SJSA1 (cell line): ENCODE data around the gene SNRPA1. TPM values are rescaled to one million over a fixed set of nuclear protein-coding genes. Genes with fewer than 3 reads are reported as not detected.
A peak's percentile ranks its signal among the peaks of the same experiment; 100 is the strongest.
"Not testable (repeated sequence)": the region's sequence is repeated elsewhere in the genome, so short reads cannot be mapped to it uniquely, and the experiment has no call there.

ENCODE experiments used
- DNase-seq, 2 experiments: peaks; one replicate each; pipeline ENCODE4 v3.0.0-alpha.2; 2015 to 2020; ENCODE audit warnings: low spot score in 2 of 2, low read depth in 1 of 2
- H3K27ac ChIP-seq: fragments of 250-450 bp; sonication (Bioruptor Pico); 2 replicates; pipeline ENCODE4 v1.5.1; 2020; ENCODE audit warnings: mild to moderate bottlenecking, moderate library complexity
- H3K27me3 ChIP-seq: fragments of 250-450 bp; sonication (Bioruptor Pico); replicated peaks from 2 replicates; pipeline ENCODE4 v1.5.1; 2020; ENCODE audit warnings: mild to moderate bottlenecking, moderate library complexity
- H3K36me3 ChIP-seq: fragments of 250-450 bp; sonication (Bioruptor Pico); 2 replicates; pipeline ENCODE4 v1.5.1; 2020; ENCODE audit warnings: mild to moderate bottlenecking
- H3K4me1 ChIP-seq: fragments of 250-450 bp; sonication (Bioruptor Pico); replicated peaks from 2 replicates; pipeline ENCODE4 v1.6.1; 2021; ENCODE audit warnings: mild to moderate bottlenecking
- H3K4me3 ChIP-seq: fragments of 250-450 bp; sonication (Bioruptor Pico); 2 replicates; pipeline ENCODE4 v1.5.1; 2020; ENCODE audit warnings: mild to moderate bottlenecking
- H3K9me3 ChIP-seq: fragments of 250-450 bp; sonication (Bioruptor Pico); replicated peaks from 2 replicates; pipeline ENCODE4 v1.5.1; 2020; ENCODE audit warnings: mild to moderate bottlenecking
- total RNA-seq: library from RNA; depleted of rRNA; stranded (reverse); fragments of >200 nt; shearing (Covaris generic); gene quantifications from 2 replicates; pipeline ENCODE4 v1.2.3, GENCODE V29; 2014; rRNA removed

The SNRPA1 gene
- total RNA-seq, result 37.9 and 76.3 TPM in 2 replicates

GRCh38 chr15:101294731-101295606 lies at the start of gene SNRPA1:
SNRPA1 (minus strand) TSS chr15:101295248; CDS start chr15:101295178, 70 bp downstream.
- peak within 1 kb of the TSS; percentile 69 for H3K27ac ChIP-seq
- no peaks in the 10 kb centered on the region for H3K27me3 ChIP-seq
- H3K9me3 ChIP-seq, result no peaks in the 10 kb centered on the region
- H3K36me3 ChIP-seq, result peaks cover 32% of the 10 kb centered on the region
- H3K4me1 ChIP-seq, result peaks cover 6% of the 10 kb centered on the region; the same call in 1 of the 2 replicates
- H3K4me3 ChIP-seq, result peak within 1 kb of the TSS; percentile 88
- DNase-seq, result peak; percentile 92 to 97

DNA sequence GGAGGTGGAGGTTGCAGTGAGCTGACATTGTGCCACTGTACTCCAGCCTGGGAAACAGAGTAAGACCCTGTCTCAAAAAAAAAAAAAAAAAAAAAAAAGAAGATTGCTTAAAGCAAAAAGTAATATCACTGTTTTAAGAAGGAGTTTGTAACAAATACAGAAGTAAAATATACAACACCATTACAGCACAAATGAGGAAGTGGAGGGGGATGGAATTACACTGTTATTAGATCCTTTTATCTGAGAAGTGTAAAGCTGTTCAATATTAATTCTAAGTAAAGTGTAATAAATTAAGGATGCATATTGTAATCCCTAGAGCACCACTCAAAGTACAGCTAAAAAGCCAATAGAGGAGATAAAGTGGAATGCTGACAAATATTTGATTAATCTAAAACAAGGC lies 47.0 kb upstream of the SNRPA1 start:
- no peak overlapping the region for H3K27ac ChIP-seq
- no peaks in the 10 kb centered on the region for H3K4me1 ChIP-seq
- no peak overlapping the region for H3K4me3 ChIP-seq
- H3K36me3 ChIP-seq, result no peaks in the 10 kb centered on the region
- H3K27me3 ChIP-seq, result peaks cover 8% of the 10 kb centered on the region
- DNase-seq, result no peak
- no peaks in the 10 kb centered on the region for H3K9me3 ChIP-seq

GRCh38 chr15:101338502-101339057 lies 43.5 kb upstream of the SNRPA1 start:
- H3K27me3 ChIP-seq, result peaks cover 3% of the 10 kb centered on the region; the same call in 1 of the 2 replicates
- DNase-seq, result no peak
- H3K4me3 ChIP-seq, result no peak overlapping the region
- H3K27ac ChIP-seq, result no peak overlapping the region
- no peaks in the 10 kb centered on the region for H3K36me3 ChIP-seq
- no peaks in the 10 kb centered on the region for H3K4me1 ChIP-seq
- no peaks in the 10 kb centered on the region for H3K9me3 ChIP-seq

DNA sequence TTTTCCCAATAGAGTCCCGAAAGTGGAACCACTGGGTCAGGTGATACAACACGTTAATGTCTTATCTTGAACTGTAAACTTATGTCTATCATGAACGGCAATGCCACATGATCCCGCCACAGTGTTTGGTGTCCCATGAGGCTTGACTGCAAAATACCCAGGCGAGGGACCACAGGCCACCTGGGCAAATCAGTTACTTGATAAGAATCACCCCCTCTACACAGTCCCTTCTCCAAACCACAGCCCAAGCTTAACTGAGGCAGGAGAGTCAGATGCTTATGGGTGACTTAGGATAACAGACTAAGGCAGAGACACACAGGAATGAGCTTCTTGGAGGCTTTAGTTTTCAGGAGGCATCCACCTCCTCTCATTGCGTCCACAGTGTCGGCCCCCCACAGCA lies 42.9 kb upstream of the SNRPA1 start:
- Histone ChIP-seq H3K27ac (no peak overlapping the region), H3K4me1 (no peaks in the 10 kb centered on the region), H3K9me3 (no peaks in the 10 kb centered on the region), H3K36me3 (no peaks in the 10 kb centered on the region), H3K4me3 (no peak overlapping the region), H3K27me3 (peaks cover 3% of the 10 kb centered on the region; the same call in 1 of the 2 replicates)
- DNase-seq, result no peak

GRCh38 chr15:101333907-101334789 lies 39.1 kb upstream of the SNRPA1 start:
- H3K27ac ChIP-seq, H3K4me3 ChIP-seq, H3K4me1 ChIP-seq, H3K36me3 ChIP-seq, H3K27me3 ChIP-seq, H3K9me3 ChIP-seq: not testable (repeated sequence)
- peak in 1 of 2 experiments; percentile 17 for DNase-seq

GRCh38 chr15:101332061-101332467 lies 37.0 kb upstream of the SNRPA1 start:
- no peaks in the 10 kb centered on the region for H3K9me3 ChIP-seq
- peak in 1 of 2 experiments; percentile 30 for DNase-seq
- H3K27ac ChIP-seq, result no peak overlapping the region
- H3K4me1 ChIP-seq, result no peaks in the 10 kb centered on the region
- no peak overlapping the region for H3K4me3 ChIP-seq
- H3K27me3 ChIP-seq, result no peaks in the 10 kb centered on the region; the same call in 1 of the 2 replicates
- no peaks in the 10 kb centered on the region for H3K36me3 ChIP-seq

GRCh38 chr15:101329867-101330380 lies 34.9 kb upstream of the SNRPA1 start:
- peak in 1 of 2 experiments; percentile 38 for DNase-seq
- H3K4me1 ChIP-seq, result no peaks in the 10 kb centered on the region
- H3K9me3 ChIP-seq, result no peaks in the 10 kb centered on the region
- H3K27ac ChIP-seq, result no peak overlapping the region
- H3K36me3 ChIP-seq, result no peaks in the 10 kb centered on the region
- H3K4me3 ChIP-seq, result no peak overlapping the region
- no peaks in the 10 kb centered on the region; the same call in 1 of the 2 replicates for H3K27me3 ChIP-seq

GRCh38 chr15:101329309-101329863 lies 34.3 kb upstream of the SNRPA1 start:
- no peak for DNase-seq
- no peak overlapping the region for H3K4me3 ChIP-seq
- no peaks in the 10 kb centered on the region for H3K4me1 ChIP-seq
- no peaks in the 10 kb centered on the region for H3K9me3 ChIP-seq
- H3K27me3 ChIP-seq, result no peaks in the 10 kb centered on the region; the same call in 1 of the 2 replicates
- no peak overlapping the region for H3K27ac ChIP-seq
- H3K36me3 ChIP-seq, result no peaks in the 10 kb centered on the region

DNA sequence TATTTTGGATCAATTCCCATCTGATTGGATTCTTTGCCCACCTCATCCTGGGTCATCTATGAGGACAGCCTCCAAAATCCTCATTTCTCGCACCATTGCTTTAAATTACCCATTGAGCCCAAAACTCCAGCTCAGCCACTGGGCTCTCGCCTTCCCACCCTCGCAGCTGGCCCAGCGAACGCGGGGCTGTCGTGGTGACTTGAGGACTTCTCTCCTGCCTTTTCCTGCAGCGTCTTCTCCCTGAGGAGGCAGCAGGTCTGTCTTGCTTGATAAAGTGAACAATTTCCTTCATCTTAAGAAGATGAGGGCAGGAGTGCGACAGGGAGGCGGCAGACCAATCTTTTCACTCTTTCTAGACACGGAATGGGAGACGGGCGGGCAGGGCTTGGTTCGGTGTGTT lies 33.0 kb upstream of the SNRPA1 start:
- Histone ChIP-seq H3K36me3 (no peaks in the 10 kb centered on the region), H3K27me3 (no peaks in the 10 kb centered on the region; the same call in 1 of the 2 replicates), H3K4me1 (no peaks in the 10 kb centered on the region), H3K27ac (no peak overlapping the region), H3K4me3 (no peak overlapping the region), H3K9me3 (no peaks in the 10 kb centered on the region)
- DNase-seq, result peak in 1 of 2 experiments; percentile 37

GRCh38 chr15:101327147-101327740 lies 32.2 kb upstream of the SNRPA1 start:
- no peaks in the 10 kb centered on the region for H3K4me1 ChIP-seq
- DNase-seq, result peak in 1 of 2 experiments; percentile 30
- no peaks in the 10 kb centered on the region for H3K9me3 ChIP-seq
- no peak overlapping the region for H3K4me3 ChIP-seq
- no peak overlapping the region for H3K27ac ChIP-seq
- H3K36me3 ChIP-seq, result no peaks in the 10 kb centered on the region
- H3K27me3 ChIP-seq, result peaks cover 3% of the 10 kb centered on the region; the same call in 1 of the 2 replicates

GRCh38 chr15:101326462-101327146 lies 31.6 kb upstream of the SNRPA1 start:
- peak in 1 of 2 experiments; percentile 40 for DNase-seq

GRCh38 chr15:101326026-101326315 lies 30.9 kb upstream of the SNRPA1 start:
- peaks cover 12% of the 10 kb centered on the region; the same call in 1 of the 2 replicates for H3K27me3 ChIP-seq
- H3K36me3 ChIP-seq, result no peaks in the 10 kb centered on the region
- no peak overlapping the region for H3K4me3 ChIP-seq
- H3K9me3 ChIP-seq, result no peaks in the 10 kb centered on the region
- H3K27ac ChIP-seq, result no peak overlapping the region
- H3K4me1 ChIP-seq, result no peaks in the 10 kb centered on the region
- peak in 1 of 2 experiments; percentile 22 for DNase-seq

More at GRCh38 chr15:101326462-101327146, 31.6 kb upstream of the SNRPA1 start:
- Histone ChIP-seq H3K4me3 (no peak overlapping the region), H3K27me3 (peaks cover 7% of the 10 kb centered on the region; the same call in 1 of the 2 replicates), H3K4me1 (no peaks in the 10 kb centered on the region), H3K9me3 (no peaks in the 10 kb centered on the region), H3K36me3 (no peaks in the 10 kb centered on the region), H3K27ac (no peak overlapping the region)
